GM21447 (cell line): ENCODE results near the gene GPC1.

Experiments used
- ATAC-seq: cut with Tn5 transposase; IDR thresholded peaks from one replicate; pipeline ENCODE4 v1.9.1; 2021; ENCODE audit not compliant: unreplicated experiment

Gene GPC1

GRCh38 chr2:240509667-240510512 is 74.4 kb downstream of the GPC1 start:
- ATAC-seq, result no peak

- no peak for ATAC-seq
These were observed 75.2 kb downstream of the GPC1 start for GRCh38 chr2:240510513-240511210.

- ATAC-seq, result no peak
These were observed 76.1 kb downstream of the GPC1 start for GRCh38 chr2:240511351-240512108.

GRCh38 chr2:240512109-240512485 is 76.6 kb downstream of the GPC1 start:
- no peak for ATAC-seq

GRCh38 chr2:240512666-240513535 is 77.4 kb downstream of the GPC1 start:
- no peak for ATAC-seq

GRCh38 chr2:240513549-240514287 is 78.3 kb downstream of the GPC1 start:
- peak; percentile 92 for ATAC-seq

GRCh38 chr2:240514631-240515030 is 79.2 kb downstream of the GPC1 start:
- ATAC-seq, result no peak

- ATAC-seq, result no peak
These were observed 81.9 kb downstream of the GPC1 start for GRCh38 chr2:240517342-240517741.
